Mammary epithelial cell (primary cell): ENCODE measurements around the gene DIPK1A.

ENCODE experiments used
- EZH2 ChIP-seq: IDR thresholded peaks from 2 replicates; pipeline ENCODE4 v1.6.1; 2012; ENCODE audit warnings: low read length, inconsistent platforms, borderline replicate concordance
- TF ChIP-seq, protein P1 (sequence below), 2 donors: IDR thresholded peaks in 1 of 2; conservative IDR thresholded peaks in 1 of 2; 2 replicates each; pipeline ENCODE4 v1.5.1; 2011 to 2012; ENCODE audit warnings: inconsistent platforms in 2 of 2, low read length in 2 of 2, mild to moderate bottlenecking in 2 of 2, control low read depth in 1 of 2, low read depth in 1 of 2; ENCODE audit not compliant: insufficient read depth in 1 of 2; ENCODE audit errors: extremely low read depth in 1 of 2

DNA sequence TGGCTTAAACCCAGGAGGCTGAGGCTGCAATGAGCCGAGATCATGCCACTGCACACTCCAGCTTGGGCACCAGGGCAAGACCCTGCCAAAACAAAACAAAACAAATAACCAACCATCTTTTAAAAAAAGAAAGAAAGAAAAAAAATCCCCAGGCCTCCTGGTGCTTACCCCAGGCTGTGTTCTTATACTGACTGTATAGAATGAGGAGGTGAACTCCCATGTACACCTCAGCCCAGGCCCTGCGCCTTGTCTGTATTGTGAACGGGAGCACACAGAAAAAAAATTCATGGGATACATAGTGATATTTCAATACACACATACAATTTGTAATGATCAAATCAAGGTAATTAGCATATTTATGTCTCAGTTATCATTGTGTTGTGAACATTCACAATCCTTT is 115.4 kb downstream of the DIPK1A start:
- TF ChIP-seq, protein P1, sequence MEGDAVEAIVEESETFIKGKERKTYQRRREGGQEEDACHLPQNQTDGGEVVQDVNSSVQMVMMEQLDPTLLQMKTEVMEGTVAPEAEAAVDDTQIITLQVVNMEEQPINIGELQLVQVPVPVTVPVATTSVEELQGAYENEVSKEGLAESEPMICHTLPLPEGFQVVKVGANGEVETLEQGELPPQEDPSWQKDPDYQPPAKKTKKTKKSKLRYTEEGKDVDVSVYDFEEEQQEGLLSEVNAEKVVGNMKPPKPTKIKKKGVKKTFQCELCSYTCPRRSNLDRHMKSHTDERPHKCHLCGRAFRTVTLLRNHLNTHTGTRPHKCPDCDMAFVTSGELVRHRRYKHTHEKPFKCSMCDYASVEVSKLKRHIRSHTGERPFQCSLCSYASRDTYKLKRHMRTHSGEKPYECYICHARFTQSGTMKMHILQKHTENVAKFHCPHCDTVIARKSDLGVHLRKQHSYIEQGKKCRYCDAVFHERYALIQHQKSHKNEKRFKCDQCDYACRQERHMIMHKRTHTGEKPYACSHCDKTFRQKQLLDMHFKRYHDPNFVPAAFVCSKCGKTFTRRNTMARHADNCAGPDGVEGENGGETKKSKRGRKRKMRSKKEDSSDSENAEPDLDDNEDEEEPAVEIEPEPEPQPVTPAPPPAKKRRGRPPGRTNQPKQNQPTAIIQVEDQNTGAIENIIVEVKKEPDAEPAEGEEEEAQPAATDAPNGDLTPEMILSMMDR (conservative IDR thresholded peaks at IDR 0.05 in 1 of 2, IDR thresholded peaks at IDR 0.05 in 1 of 2; ENCODE audit: extremely low read depth in 1 of 2, insufficient read depth in 1 of 2, low read depth in 1 of 2, low read length in 2 of 2): no peak
- no peak for TF ChIP-seq EZH2
